H1 (cell line): Measurements from ENCODE around the gene B9D2. TPM values are rescaled to one million over a fixed set of nuclear protein-coding genes. Genes with fewer than 3 reads are reported as not detected.

Experiments
- CTCF ChIA-PET: fragments of 300-600 bp; sonication (Branson Sonifier 250); formaldehyde crosslinking; loops from one replicate; lab custom pipeline; 2021; ENCODE audit not compliant: partially characterized antibody; lab: Charles Lee
- POLR2A ChIA-PET: fragments of 300-600 bp; sonication (Branson Sonifier 250); formaldehyde crosslinking; loops from one replicate; lab custom pipeline; 2021; ENCODE audit warnings: inconsistent platforms; ENCODE audit not compliant: partially characterized antibody; lab: Charles Lee
- DNase-seq, 2 experiments: peaks; one replicate each; pipeline versions ENCODE4 v3.0.0 to v3.0.0-alpha.2; 2010 to 2022; ENCODE audit warnings: low spot score in 2 of 2, low read depth in 1 of 2, mixed read lengths in 1 of 2
- FAIRE-seq: peaks from 2 replicates; lab custom pipeline; 2011; peaks lifted over from hg19 to GRCh38; lab: Jason Lieb, UNC
- H2AFZ ChIP-seq: 2 replicates; pipeline ENCODE4 v1.8.1; 2012; ENCODE audit warnings: low read length, inconsistent platforms
- H2AK5ac ChIP-seq: 2 replicates; pipeline ENCODE4 v1.6.1; 2013; ENCODE audit warnings: low read depth, low read length
- H2BK120ac ChIP-seq: replicated peaks from 2 replicates; pipeline ENCODE3; 2013; ENCODE audit warnings: low read depth, low read length, inconsistent platforms
- H2BK12ac ChIP-seq: 2 replicates; pipeline ENCODE4 v1.6.1; 2013; ENCODE audit warnings: low read depth, low read length
- H2BK15ac ChIP-seq: 2 replicates; pipeline ENCODE4 v1.6.1; 2013; ENCODE audit warnings: low read length
- H2BK20ac ChIP-seq: 2 replicates; pipeline ENCODE4 v1.6.1; 2013; ENCODE audit warnings: low read length
- H2BK5ac ChIP-seq: 2 replicates; pipeline ENCODE4 v1.6.1; 2013; ENCODE audit warnings: low read depth, low read length
- H3K14ac ChIP-seq: 2 replicates; pipeline ENCODE4 v1.6.1; 2013; ENCODE audit warnings: inconsistent platforms; ENCODE audit not compliant: insufficient read length
- H3K18ac ChIP-seq: 2 replicates; pipeline ENCODE4 v1.6.1; 2013; ENCODE audit warnings: low read length; ENCODE audit errors: extremely low read depth
- H3K23ac ChIP-seq: 2 replicates; pipeline ENCODE4 v1.6.1; 2013; ENCODE audit warnings: inconsistent platforms; ENCODE audit not compliant: insufficient read length
- H3K23me2 ChIP-seq: 2 replicates; pipeline ENCODE4 v1.6.1; 2013; ENCODE audit warnings: low read depth, low read length
- H3K27ac ChIP-seq: 2 replicates; pipeline ENCODE4 v1.6.1; 2011; ENCODE audit warnings: low read depth, low read length, inconsistent platforms
- H3K27me3 ChIP-seq, 4 experiments: replicated peaks in 1 of 4; 1 replicate in 1 of 4; 2 replicates in 3 of 4; pipeline versions ENCODE4 v1.6.1 to v1.8.1; 2011 to 2013; ENCODE audit warnings: low read length in 3 of 4, mild to moderate bottlenecking in 3 of 4, inconsistent platforms in 2 of 4, mixed read lengths in 2 of 4, moderate library complexity in 1 of 4; ENCODE audit not compliant: control insufficient read depth in 3 of 4, insufficient read depth in 3 of 4; ENCODE audit errors: extremely low read depth in 1 of 4
- H3K36me3 ChIP-seq, 4 experiments: 2 replicates each; pipeline versions ENCODE4 v1.6.1 to v1.8.1; 2011 to 2013; ENCODE audit warnings: mild to moderate bottlenecking in 4 of 4, low read length in 3 of 4, moderate library complexity in 2 of 4, control low read depth in 1 of 4, inconsistent platforms in 1 of 4; ENCODE audit not compliant: insufficient read depth in 4 of 4, control insufficient read depth in 2 of 4
- H3K4ac ChIP-seq: replicated peaks from 2 replicates; pipeline ENCODE3; 2013; ENCODE audit warnings: low read length, low read depth, mixed read lengths, inconsistent platforms; ENCODE audit not compliant: insufficient read length
- H3K4me1 ChIP-seq, 4 experiments: replicated peaks in 1 of 4; 1 replicate in 1 of 4; 2 replicates in 3 of 4; pipeline versions ENCODE4 v1.6.1 to v1.8.1; 2011 to 2013; ENCODE audit warnings: low read length in 3 of 4, inconsistent platforms in 2 of 4, mixed read lengths in 1 of 4; ENCODE audit not compliant: insufficient read depth in 4 of 4, control insufficient read depth in 3 of 4
- H3K4me2 ChIP-seq, 2 experiments: 2 replicates each; pipeline versions ENCODE4 v1.6.1 to v1.8.1; 2011 to 2013; ENCODE audit warnings: low read depth in 2 of 2, low read length in 2 of 2, control low read depth in 1 of 2, inconsistent platforms in 1 of 2, mild to moderate bottlenecking in 1 of 2; ENCODE audit not compliant: insufficient read depth in 1 of 2
- H3K4me3 ChIP-seq, 4 experiments: fragments of 200-600, 300-600 bp in 1 of 4; sonication (generic), shearing (Covaris generic), sonication (Bioruptor Twin) in 1 of 4; 2 replicates each; pipeline versions ENCODE4 v1.5.1 to v1.8.1; 2011 to 2016; ENCODE audit warnings: low read length in 4 of 4, low read depth in 3 of 4, control low read depth in 2 of 4, inconsistent platforms in 2 of 4, mild to moderate bottlenecking in 2 of 4, mixed read lengths in 1 of 4, moderate library complexity in 1 of 4; ENCODE audit not compliant: insufficient read depth in 2 of 4; ENCODE audit errors: extremely low read depth in 1 of 4
- H3K56ac ChIP-seq: replicated peaks from 2 replicates; pipeline ENCODE3; 2013; ENCODE audit warnings: low read depth, mild to moderate bottlenecking, mixed read lengths, low read length, inconsistent platforms; ENCODE audit not compliant: insufficient read length
- H3K79me1 ChIP-seq: 2 replicates; pipeline ENCODE4 v1.6.1; 2013; ENCODE audit warnings: low read depth, low read length, control low read depth
- H3K79me2 ChIP-seq, 2 experiments: 2 replicates each; pipeline versions ENCODE4 v1.6.1 to v1.8.1; 2012 to 2013; ENCODE audit warnings: low read length in 2 of 2, mild to moderate bottlenecking in 2 of 2, inconsistent platforms in 1 of 2; ENCODE audit not compliant: insufficient read depth in 2 of 2, control insufficient read depth in 1 of 2
- H3K9ac ChIP-seq, 4 experiments: replicated peaks in 1 of 4; 1 replicate in 1 of 4; 2 replicates in 3 of 4; pipeline versions ENCODE4 v1.6.1 to v1.8.1; 2011 to 2013; ENCODE audit warnings: low read depth in 3 of 4, low read length in 3 of 4, control low read depth in 2 of 4, mild to moderate bottlenecking in 2 of 4, moderate library complexity in 2 of 4, inconsistent platforms in 1 of 4; ENCODE audit errors: extremely low read depth in 1 of 4
- H3K9me3 ChIP-seq, 2 experiments: 2 replicates each; pipeline versions ENCODE4 v1.6.1 to v1.8.1; 2012 to 2013; ENCODE audit warnings: mild to moderate bottlenecking in 2 of 2, moderate library complexity in 2 of 2, control low read depth in 1 of 2, inconsistent platforms in 1 of 2, low read depth in 1 of 2, low read length in 1 of 2, mixed read lengths in 1 of 2; ENCODE audit not compliant: insufficient read depth in 2 of 2
- H4K20me1 ChIP-seq, 2 experiments: replicated peaks in 1 of 2; 2 replicates each; pipeline versions ENCODE3 to v1.8.1; 2011 to 2013; ENCODE audit warnings: inconsistent platforms in 2 of 2, low read length in 2 of 2, mild to moderate bottlenecking in 1 of 2; ENCODE audit not compliant: insufficient read depth in 2 of 2, control insufficient read depth in 1 of 2
- H4K5ac ChIP-seq: 2 replicates; pipeline ENCODE4 v1.6.1; 2013; ENCODE audit warnings: low read length, low read depth, mixed read lengths, inconsistent platforms; ENCODE audit not compliant: insufficient read length
- H4K8ac ChIP-seq: 2 replicates; pipeline ENCODE4 v1.8.0; 2013; ENCODE audit warnings: mild to moderate bottlenecking, moderate library complexity, low read length, inconsistent platforms; ENCODE audit not compliant: insufficient read depth; ENCODE audit errors: extremely low read depth
- H4K91ac ChIP-seq: replicated peaks from 2 replicates; pipeline ENCODE3; 2013; ENCODE audit warnings: low read length, mixed read lengths, inconsistent platforms; ENCODE audit not compliant: insufficient read length
- EZH2 ChIP-seq: fragments of 200-600 bp; sonication (generic); IDR thresholded peaks from 2 replicates; pipeline ENCODE4 v1.7.1; 2012; ENCODE audit warnings: low read depth, mild to moderate bottlenecking, moderate library complexity, low read length, inconsistent platforms; ENCODE audit not compliant: severe bottlenecking
- RAD21 ChIP-seq, 2 experiments: IDR thresholded peaks in 1 of 2; conservative IDR thresholded peaks in 1 of 2; 2 replicates each; pipeline ENCODE4 v1.6.1; 2011; ENCODE audit warnings: low read depth in 2 of 2, low read length in 2 of 2, improper control_type of control experiment in 1 of 2, inconsistent platforms in 1 of 2, mild to moderate bottlenecking in 1 of 2, moderate library complexity in 1 of 2
- SIN3A ChIP-seq, 2 experiments: IDR thresholded peaks in 1 of 2; conservative IDR thresholded peaks in 1 of 2; 2 replicates each; pipeline ENCODE4 v1.6.1; 2011 to 2012; ENCODE audit warnings: low read length in 2 of 2, improper control_type of control experiment in 1 of 2, low read depth in 1 of 2, mild to moderate bottlenecking in 1 of 2
- SUZ12 ChIP-seq: fragments of 200-600 bp; sonication (generic); IDR thresholded peaks from 2 replicates; pipeline ENCODE4 v1.6.1; 2012; ENCODE audit warnings: mild to moderate bottlenecking, inconsistent platforms, low read length, moderate library complexity, mixed read lengths
- WGBS, 2 experiments: shearing (Covaris generic) in 1 of 2; methylation state at CpG; one replicate each; pipeline versions ENCODE4 v1.1.6 to v1.1.7; 2013 to 2015; ENCODE audit warnings: low lambda C conversion rate in 2 of 2, mixed read lengths in 2 of 2, inconsistent platforms in 1 of 2, low coverage in 1 of 2, missing lambda C conversion rate in 1 of 2; ENCODE audit not compliant: insufficient replicate concordance in 2 of 2, insufficient coverage in 1 of 2, insufficient read length in 1 of 2; ENCODE audit errors: extremely low coverage in 1 of 2, missing lambda C conversion rate in 1 of 2; 5-methylcytosine and 5-hydroxymethylcytosine counted together
- polyA plus RNA-seq, 7 experiments: library from polyadenylated mRNA; depleted of rRNA in 3 of 7; stranded (reverse) in 5 of 7; unstranded in 2 of 7; fragments of >200 nt in 5 of 7; fragments of 200-250 nt in 2 of 7; gene quantifications; 1 replicate in 5 of 7; 2 replicates in 1 of 7; 4 replicates in 1 of 7; pipeline versions ENCODE4 v1.2.1 to v1.2.3, GENCODE V29; 2011 to 2013; ENCODE audit warnings: missing spikeins in 2 of 7, mixed read lengths in 2 of 7
- total RNA-seq: library from RNA; stranded (reverse); fragmentation: NEBNext Ultra II Directional; extraction: Animal tissue kit (Norgen Biotek cat#: 25700); gene quantifications from 2 replicates; pipeline ENCODE4 v1.2.1, GENCODE V29; 2021

B9D2 gene
- total and polyA plus RNA-seq, 2 of the 8 experiments (the other 6 are each of a cell fraction or from before 2014, with no cell fraction given), result 4.9 to 6.3 TPM

DNA sequence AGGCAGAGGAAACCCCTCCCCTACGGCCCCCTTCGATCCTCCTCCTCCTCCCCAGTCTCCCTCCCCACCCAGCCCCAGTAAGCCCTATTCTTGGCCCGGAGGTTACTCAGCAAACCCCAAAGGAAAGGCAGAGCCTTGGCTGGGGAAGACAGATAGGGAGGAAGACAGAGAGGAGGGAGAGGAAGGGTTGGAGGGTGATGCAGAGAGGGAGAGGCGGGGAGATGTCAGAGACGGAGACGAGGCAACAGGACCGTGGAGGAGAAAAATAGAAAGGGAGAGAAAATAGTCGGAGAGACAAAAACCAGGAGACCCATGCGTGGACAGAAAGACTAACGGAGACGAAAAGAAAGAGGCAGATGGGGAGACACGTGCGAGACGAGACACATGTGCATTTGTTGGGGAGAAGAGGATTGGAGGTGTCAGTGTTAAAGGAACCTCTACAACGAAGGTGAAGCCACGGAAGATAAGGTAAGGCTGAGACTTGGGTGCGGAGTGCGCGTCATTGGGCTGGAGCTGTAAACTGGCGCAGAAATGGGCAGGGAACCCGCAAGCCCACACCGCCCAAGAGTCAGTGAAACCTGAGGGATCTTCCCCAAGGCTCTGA, 13.1 kb downstream of the B9D2 start:
- POLR2A ChIA-PET, result interaction anchor here (2.0 to 5.4 kb wide), 3 partner anchors 13 to 512 kb away, joined by 6 to 29 read pairs (median 7); partner anchors contain the start of gene B9D2
- H3K79me1 ChIP-seq, result no peaks in the 10 kb centered on the region
- H4K20me1 ChIP-seq, result peaks cover 0 to 2% of the 10 kb centered on the region in 2 experiments

More for the DNA sequence above, 13.1 kb downstream of the B9D2 start:
- no peak overlapping the region for H3K4ac ChIP-seq
- peaks cover 27% of the 10 kb centered on the region for H3K23me2 ChIP-seq
- H3K4me2 ChIP-seq, result peak overlapping the region; percentile 88 to 92
- H2BK12ac ChIP-seq, result peak overlapping the region; percentile 29; the same call in 1 of the 2 replicates
- H3K14ac ChIP-seq, result no peak overlapping the region
- DNase-seq (no peak), FAIRE-seq (no peak)
- H3K18ac ChIP-seq, result no peak overlapping the region; the same call in 1 of the 2 replicates
- no peak overlapping the region; the same call in 1 of the 2 replicates for H2BK5ac ChIP-seq
- H3K9ac ChIP-seq, result no peak overlapping the region
- peaks cover 0 to 14% (median 4%) of the 10 kb centered on the region in 4 experiments; a peak in 5 of 7 replicates for H3K4me1 ChIP-seq
- 6% methylated on average over 20 of the region's 22 CpGs; no CpG with 5 or more reads in 1 of the 2 experiments for WGBS, 2 experiments
- peak overlapping the region; percentile 3 for H4K91ac ChIP-seq
- H2BK20ac ChIP-seq, result no peak overlapping the region
- peak overlapping the region; percentile 52 to 75 (median 70) for H3K4me3 ChIP-seq
- CTCF ChIA-PET, result interaction anchor here (1.0 to 8.0 kb wide), 4 partner anchors 9 to 50 kb away, joined by 3 to 33 read pairs (median 14); no protein-coding TSS in a partner anchor
- H3K9me3 ChIP-seq, result no peaks in the 10 kb centered on the region
- H2AFZ ChIP-seq, result 0 out of 2 replicates have a peak overlapping the region, but pooled peaks have one; percentile 27
- no peak overlapping the region for H2BK15ac ChIP-seq
- H3K27ac ChIP-seq, result no peak overlapping the region
- H3K27me3 ChIP-seq, result peaks cover 10 to 36% (median 28%) of the 10 kb centered on the region in 4 experiments
- H3K56ac ChIP-seq, result no peak overlapping the region
- TF ChIP-seq RAD21 (IDR thresholded peaks at IDR 0.05 in 1 of 2, conservative IDR thresholded peaks at IDR 0.05 in 1 of 2; ENCODE audit: low read depth in 2 of 2, low read length in 2 of 2) (no peak), SUZ12 (peak; percentile 64; the same call in 1 of the 2 replicates), EZH2 (peak; percentile 41), SIN3A (conservative IDR thresholded peaks at IDR 0.05 in 1 of 2, IDR thresholded peaks at IDR 0.05 in 1 of 2; ENCODE audit: low read depth in 1 of 2, low read length in 2 of 2) (0 out of 4 replicates have a peak, but pooled peaks of 1 of the 2 experiments have one; percentile 25)
- no peak overlapping the region for H4K5ac ChIP-seq
- H2BK120ac ChIP-seq, result no peak overlapping the region
- H3K79me2 ChIP-seq, result no peaks in the 10 kb centered on the region
- H3K36me3 ChIP-seq, result no peaks in the 10 kb centered on the region
- H4K8ac ChIP-seq, result no peak overlapping the region; the same call in 1 of the 2 replicates
- no peak overlapping the region for H3K23ac ChIP-seq
- no peak overlapping the region for H2AK5ac ChIP-seq
